ENCODE measurements around the gene GNG12. TPM values are rescaled to one million over a fixed set of nuclear protein-coding genes. Genes with fewer than 3 reads are reported as not detected.

Gene GNG12
- total and polyA plus RNA-seq, 5 donors: 12.2 to 44.9 (median 30.7) TPM

- Histone ChIP-seq H3K4me3 (ENCODE audit: low read length) (no peak overlapping the region), H3K27ac (ENCODE audit: low read length) (no peak overlapping the region), H3K9me3 (ENCODE audit: control insufficient read depth, low read length) (no peaks in the 10 kb centered on the region), H3K4me1 (ENCODE audit: control insufficient read depth, insufficient read depth, low read length) (peaks cover 2% of the 10 kb centered on the region), H3K27me3 (ENCODE audit: control insufficient read depth, insufficient read depth) (no peaks in the 10 kb centered on the region)
- ATAC-seq (no peak), DNase-seq (no peak)
- intact Hi-C loops (cut with DNase I): loop anchor here in 3 of 4 donors (5.0 to 10.0 kb wide), 6 partner anchors 35 to 255 kb away; no protein-coding TSS in a partner anchor
- WGBS: 60% methylated on average over 3 of the region's 3 CpGs
Observed at GRCh38 chr1:67682659-67683197, 150.5 kb downstream of the GNG12 start.

DNA sequence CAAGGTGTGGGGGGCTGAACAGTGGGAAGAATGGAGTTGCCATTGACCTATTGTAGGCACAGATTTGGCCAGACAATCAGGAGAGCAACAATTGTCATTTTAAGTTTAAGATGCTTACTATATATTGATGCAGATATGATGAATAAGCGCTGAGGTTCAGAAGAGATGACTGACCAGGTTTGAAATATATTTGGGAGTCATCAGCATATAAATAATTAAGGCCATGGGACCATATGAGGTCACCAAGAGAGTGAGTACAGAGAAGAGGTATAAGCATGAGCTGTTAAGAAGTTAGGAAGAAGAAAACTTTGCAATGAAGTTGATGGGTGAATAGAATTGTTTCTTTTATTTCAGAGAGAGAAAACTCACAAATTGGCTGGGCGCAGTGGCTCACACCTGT is 152.8 kb downstream of the GNG12 start:
- Histone ChIP-seq H3K9me3 (ENCODE audit: control insufficient read depth, low read length) (no peaks in the 10 kb centered on the region), H3K27me3 (ENCODE audit: control insufficient read depth, insufficient read depth) (no peaks in the 10 kb centered on the region), H3K4me1 (ENCODE audit: control insufficient read depth, insufficient read depth, low read length) (no peaks in the 10 kb centered on the region), H3K4me3 (ENCODE audit: low read length) (no peak overlapping the region), H3K27ac (ENCODE audit: low read length) (no peak overlapping the region)
- WGBS: 99% methylated on average over 2 of the region's 2 CpGs
- DNase-seq (no peak), ATAC-seq (no peak)
- intact Hi-C loops (cut with DNase I): loop anchor here in 3 of 4 donors (5.0 to 10.0 kb wide), 6 partner anchors 33 to 253 kb away; no protein-coding TSS in a partner anchor

DNA sequence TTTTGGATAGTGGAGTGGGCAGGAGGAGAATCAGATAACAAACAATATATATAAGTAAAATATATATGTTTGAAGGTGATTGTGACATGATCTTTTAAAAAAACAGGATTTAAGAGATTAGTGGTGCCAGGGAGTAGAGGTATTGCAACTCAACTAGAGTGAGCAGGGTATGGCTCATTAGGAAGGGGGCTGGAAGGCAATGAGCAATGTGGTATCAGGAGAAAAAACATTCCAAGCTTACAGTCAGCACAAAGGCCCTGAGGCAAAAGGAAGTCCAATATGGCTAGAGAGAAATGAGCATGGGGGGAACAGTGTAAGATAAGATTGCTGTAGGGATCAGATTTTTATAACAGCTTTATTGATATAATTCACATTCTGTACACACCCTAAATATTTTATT is 153.6 kb downstream of the GNG12 start:
- Histone ChIP-seq H3K27ac (ENCODE audit: low read length) (no peak overlapping the region), H3K4me3 (ENCODE audit: low read length) (no peak overlapping the region), H3K9me3 (ENCODE audit: control insufficient read depth, low read length) (no peaks in the 10 kb centered on the region), H3K27me3 (ENCODE audit: control insufficient read depth, insufficient read depth) (no peaks in the 10 kb centered on the region), H3K4me1 (ENCODE audit: control insufficient read depth, insufficient read depth, low read length) (peaks cover 1% of the 10 kb centered on the region)
- intact Hi-C loops (cut with DNase I): loop anchor here in 3 of 4 donors (5.0 to 10.0 kb wide), 6 partner anchors 32 to 252 kb away; no protein-coding TSS in a partner anchor
- ATAC-seq: no peak
- DNase-seq: no peak

- 62% methylated on average over 2 of the region's 2 CpGs for WGBS
- no peaks in the 10 kb centered on the region for H3K9me3 ChIP-seq (ENCODE audit: control insufficient read depth, low read length)
- H3K4me3 ChIP-seq (ENCODE audit: low read length): no peak overlapping the region
- intact Hi-C loops (cut with DNase I): no loop called here
- peaks cover 4% of the 10 kb centered on the region for H3K4me1 ChIP-seq (ENCODE audit: control insufficient read depth, insufficient read depth, low read length)
- no peaks in the 10 kb centered on the region for H3K27me3 ChIP-seq (ENCODE audit: control insufficient read depth, insufficient read depth)
- DNase-seq (no peak), ATAC-seq (no peak)
- H3K27ac ChIP-seq (ENCODE audit: low read length): no peak overlapping the region
Observed at GRCh38 chr1:67677930-67678329, 155.3 kb downstream of the GNG12 start.

GRCh38 chr1:67677408-67677807 is 155.9 kb downstream of the GNG12 start:
- 97% methylated on average over 2 of the region's 2 CpGs for WGBS
- Histone ChIP-seq H3K4me1 (ENCODE audit: control insufficient read depth, insufficient read depth, low read length) (peaks cover 4% of the 10 kb centered on the region), H3K27me3 (ENCODE audit: control insufficient read depth, insufficient read depth) (no peaks in the 10 kb centered on the region), H3K27ac (ENCODE audit: low read length) (no peak overlapping the region), H3K9me3 (ENCODE audit: control insufficient read depth, low read length) (no peaks in the 10 kb centered on the region), H3K4me3 (ENCODE audit: low read length) (no peak overlapping the region)
- DNase-seq: no peak
- ATAC-seq: no peak
- intact Hi-C loops (cut with DNase I): no loop called here

- WGBS: 76% methylated on average over 2 of the region's 2 CpGs
Observed at GRCh38 chr1:67676946-67677345, 156.3 kb downstream of the GNG12 start.

DNA sequence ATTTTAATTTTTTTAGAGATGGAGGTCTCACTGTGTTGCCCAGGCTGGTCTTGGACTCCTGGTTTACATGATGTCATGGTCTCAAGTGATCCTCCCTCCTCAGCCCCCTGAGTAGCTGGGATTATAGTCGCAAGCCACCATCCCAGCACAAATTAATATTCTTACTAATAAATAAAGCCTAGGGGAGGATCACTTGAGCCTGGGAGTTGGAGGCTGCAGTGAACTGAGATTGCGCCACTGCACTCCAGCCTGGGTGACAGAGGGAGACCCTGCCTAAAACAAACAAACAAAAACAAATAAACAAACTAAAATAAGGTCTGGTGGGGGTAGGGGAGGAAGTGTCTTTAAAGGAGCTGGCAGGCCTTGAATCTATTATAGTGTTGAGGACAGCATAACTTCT is 157.0 kb downstream of the GNG12 start:
- peaks cover 4% of the 10 kb centered on the region for H3K4me1 ChIP-seq (ENCODE audit: control insufficient read depth, insufficient read depth, low read length)
- H3K4me3 ChIP-seq (ENCODE audit: low read length): no peak overlapping the region
- 89% methylated on average over 2 of the region's 2 CpGs for WGBS
- intact Hi-C loops (cut with DNase I): no loop called here
- H3K27ac ChIP-seq (ENCODE audit: low read length): no peak overlapping the region
- H3K9me3 ChIP-seq (ENCODE audit: control insufficient read depth, low read length): no peaks in the 10 kb centered on the region
- ATAC-seq (no peak), DNase-seq (no peak)
- no peaks in the 10 kb centered on the region for H3K27me3 ChIP-seq (ENCODE audit: control insufficient read depth, insufficient read depth)

More at GRCh38 chr1:67676946-67677345, 156.3 kb downstream of the GNG12 start:
- no peak for DNase-seq
- no peaks in the 10 kb centered on the region for H3K9me3 ChIP-seq (ENCODE audit: control insufficient read depth, low read length)
- intact Hi-C loops (cut with DNase I): no loop called here
- peaks cover 4% of the 10 kb centered on the region for H3K4me1 ChIP-seq (ENCODE audit: control insufficient read depth, insufficient read depth, low read length)
- H3K27me3 ChIP-seq (ENCODE audit: control insufficient read depth, insufficient read depth): no peaks in the 10 kb centered on the region
- H3K27ac ChIP-seq (ENCODE audit: low read length): no peak overlapping the region
- no peak for ATAC-seq
- H3K4me3 ChIP-seq (ENCODE audit: low read length): no peak overlapping the region

DNA sequence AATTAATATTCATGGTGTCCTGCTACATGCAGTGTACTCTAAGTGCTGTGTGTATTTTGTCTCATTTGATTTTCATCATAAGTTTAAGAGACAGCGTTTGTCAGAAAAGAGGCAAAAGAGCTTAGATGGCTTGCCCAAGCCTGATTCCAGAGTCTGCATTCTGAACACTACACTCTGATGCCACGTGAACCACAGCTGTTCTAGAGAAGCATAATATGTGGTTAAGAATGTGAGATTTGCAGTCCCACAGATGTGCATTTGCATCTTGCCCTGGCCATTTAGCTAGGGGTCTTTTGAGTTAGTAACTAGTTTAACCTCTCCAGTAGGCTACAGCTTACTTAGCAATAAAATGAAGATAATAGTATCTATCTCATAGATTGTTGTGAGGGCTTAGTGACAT is 157.5 kb downstream of the GNG12 start:
- Histone ChIP-seq H3K27ac (ENCODE audit: low read length) (no peak overlapping the region), H3K4me1 (ENCODE audit: control insufficient read depth, insufficient read depth, low read length) (peaks cover 4% of the 10 kb centered on the region), H3K27me3 (ENCODE audit: control insufficient read depth, insufficient read depth) (no peaks in the 10 kb centered on the region), H3K9me3 (ENCODE audit: control insufficient read depth, low read length) (no peaks in the 10 kb centered on the region), H3K4me3 (ENCODE audit: low read length) (no peak overlapping the region)
- no peak for ATAC-seq
- DNase-seq: no peak
- WGBS: 87% methylated on average over 2 of the region's 2 CpGs
- intact Hi-C loops (cut with DNase I): no loop called here

DNA sequence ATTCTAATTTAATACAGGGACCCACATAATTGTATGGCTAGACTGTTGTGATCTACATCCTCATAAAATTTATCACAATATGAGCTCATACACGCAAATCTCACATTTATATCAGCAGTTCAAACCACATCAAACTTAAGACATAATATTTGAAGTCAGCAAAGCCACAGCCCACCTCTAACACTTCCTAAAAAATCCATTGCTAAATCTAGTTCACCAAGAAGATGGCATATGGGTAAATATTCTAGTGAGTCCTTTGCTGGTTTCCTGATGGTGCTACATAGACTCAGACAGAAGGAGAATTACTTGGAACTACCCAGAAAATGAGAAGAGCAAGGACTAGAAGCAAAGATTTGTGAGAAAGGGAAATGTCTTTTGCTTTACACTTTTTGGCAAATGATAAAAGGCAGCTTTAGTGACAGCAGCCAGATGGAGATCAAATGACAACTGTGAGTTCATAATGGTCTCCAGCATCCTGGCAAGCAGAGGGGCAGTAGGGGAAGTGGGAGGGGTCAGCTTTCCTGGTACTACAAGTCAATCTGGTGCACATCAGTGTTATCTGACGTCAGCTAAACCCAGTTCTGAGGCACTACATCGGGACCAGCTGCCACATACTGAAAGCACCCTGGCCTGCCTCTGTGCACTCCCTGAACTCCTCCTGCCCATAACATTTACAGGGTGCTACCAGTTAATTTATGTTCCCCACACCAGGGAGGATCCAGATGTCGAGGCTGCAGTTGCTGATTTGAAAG is 158.8 kb downstream of the GNG12 start:
- Histone ChIP-seq H3K9me3 (ENCODE audit: control insufficient read depth, low read length) (no peaks in the 10 kb centered on the region), H3K27me3 (ENCODE audit: control insufficient read depth, insufficient read depth) (no peaks in the 10 kb centered on the region), H3K27ac (ENCODE audit: low read length) (peak overlapping the region; percentile 23), H3K4me1 (ENCODE audit: control insufficient read depth, insufficient read depth, low read length) (peaks cover 4% of the 10 kb centered on the region), H3K4me3 (ENCODE audit: low read length) (no peak overlapping the region)
- DNase-seq (peak; percentile 34 to 52 (median 34)), ATAC-seq (peak; percentile 54 to 93)
- intact Hi-C loops (cut with DNase I): no loop called here
- 27% methylated on average over 4 of the region's 4 CpGs for WGBS

- H3K27me3 ChIP-seq (ENCODE audit: control insufficient read depth, insufficient read depth): no peaks in the 10 kb centered on the region
- H3K4me3 ChIP-seq (ENCODE audit: low read length): no peak overlapping the region
- H3K27ac ChIP-seq (ENCODE audit: low read length): no peak overlapping the region
- WGBS: 98% methylated on average over 1 of the region's 1 CpG
- H3K4me1 ChIP-seq (ENCODE audit: control insufficient read depth, insufficient read depth, low read length): peaks cover 4% of the 10 kb centered on the region
- H3K9me3 ChIP-seq (ENCODE audit: control insufficient read depth, low read length): no peaks in the 10 kb centered on the region
- no peak for DNase-seq
- ATAC-seq: no peak
- intact Hi-C loops (cut with DNase I): no loop called here
Observed at GRCh38 chr1:67673468-67674201, 159.6 kb downstream of the GNG12 start.

- intact Hi-C loops (cut with DNase I): no loop called here
- no peak overlapping the region for H3K27ac ChIP-seq (ENCODE audit: low read length)
- no peaks in the 10 kb centered on the region for H3K27me3 ChIP-seq (ENCODE audit: control insufficient read depth, insufficient read depth)
- H3K9me3 ChIP-seq (ENCODE audit: control insufficient read depth, low read length): no peaks in the 10 kb centered on the region
- WGBS: 89% methylated on average over 1 of the region's 1 CpG
- no peak overlapping the region for H3K4me3 ChIP-seq (ENCODE audit: low read length)
- no peak for DNase-seq
- ATAC-seq: no peak
- H3K4me1 ChIP-seq (ENCODE audit: control insufficient read depth, insufficient read depth, low read length): peaks cover 4% of the 10 kb centered on the region
Observed at GRCh38 chr1:67672260-67672803, 160.9 kb downstream of the GNG12 start.

Measured in right cardiac atrium (tissue), 5 donors.